ENCODE data around the gene PSTK.

The PSTK gene

GRCh38 chr10:123019941-123020703 is 39.9 kb downstream of the PSTK start:
- no peak for DNase-seq

- DNase-seq: no peak
Measured at GRCh38 chr10:123021517-123021916, 41.3 kb downstream of the PSTK start.

GRCh38 chr10:123024540-123024939 is 44.3 kb downstream of the PSTK start:
- DNase-seq: no peak

- DNase-seq: no peak
Measured at GRCh38 chr10:123026302-123026701, 46.1 kb downstream of the PSTK start.

- no peak for DNase-seq
Measured at GRCh38 chr10:123027861-123028260, 47.7 kb downstream of the PSTK start.

- no peak for DNase-seq
Measured at GRCh38 chr10:123031124-123031523, 50.9 kb downstream of the PSTK start.

GRCh38 chr10:123034332-123034731 is 54.1 kb downstream of the PSTK start:
- DNase-seq: no peak

GRCh38 chr10:123035467-123036086 is 55.4 kb downstream of the PSTK start:
- no peak for DNase-seq

- no peak for DNase-seq
Measured at GRCh38 chr10:123038782-123039631, 58.8 kb downstream of the PSTK start.

- no peak for DNase-seq
Measured at GRCh38 chr10:123039632-123039930, 59.4 kb downstream of the PSTK start.

Measured in left hindlimb (tissue), 1 donor.